Endothelial cell (in vitro differentiated cells): ENCODE data around the gene NPAS1. TPM values are rescaled to one million over a fixed set of nuclear protein-coding genes. Genes with fewer than 3 reads are reported as not detected.
A peak's percentile ranks its signal among the peaks of the same experiment; 100 is the strongest.

ENCODE experiments used
- DNase-seq: peaks from one replicate; pipeline ENCODE4 v3.0.0; 2021; ENCODE audit warnings: low spot score
- H3K27ac Mint-ChIP-seq: one replicate; pipeline ENCODE4 v1.8.0; 2021; ENCODE audit warnings: mixed read lengths, inconsistent platforms; ENCODE audit not compliant: unreplicated experiment
- H3K27me3 Mint-ChIP-seq: one replicate; pipeline ENCODE4 v1.8.0; 2021; ENCODE audit warnings: mild to moderate bottlenecking, moderate library complexity, mixed read lengths, inconsistent platforms; ENCODE audit not compliant: unreplicated experiment
- H3K36me3 Mint-ChIP-seq: one replicate; pipeline ENCODE4 v1.8.0; 2021; ENCODE audit warnings: mild to moderate bottlenecking, low read depth, mixed read lengths, inconsistent platforms; ENCODE audit not compliant: unreplicated experiment
- H3K4me1 Mint-ChIP-seq: one replicate; pipeline ENCODE4 v1.8.0; 2021; ENCODE audit warnings: mild to moderate bottlenecking, mixed read lengths, inconsistent platforms; ENCODE audit not compliant: unreplicated experiment
- H3K4me3 Mint-ChIP-seq: one replicate; pipeline ENCODE4 v1.8.0; 2021; ENCODE audit warnings: mild to moderate bottlenecking, mixed read lengths, inconsistent platforms; ENCODE audit not compliant: unreplicated experiment
- H3K9me3 Mint-ChIP-seq: one replicate; pipeline ENCODE4 v1.8.0; 2021; ENCODE audit warnings: mixed read lengths, inconsistent platforms; ENCODE audit not compliant: unreplicated experiment
- CTCF ChIP-seq: fragments of 200-600 bp; sonication (generic); IDR thresholded peaks from one replicate; pipeline ENCODE4 v1.5.0; 2021; ENCODE audit warnings: antibody characterized with exemption; ENCODE audit not compliant: unreplicated experiment
- total RNA-seq: library from RNA; stranded (reverse); fragmentation: NEBNext Ultra II Directional; extraction: Animal tissue kit (Norgen Biotek cat#: 25700); gene quantifications from one replicate; pipeline ENCODE4 v1.2.1, GENCODE V29; 2021; ENCODE audit not compliant: unreplicated experiment

The NPAS1 gene
- total RNA-seq, 1 donor from 2014 or later = 1.0 TPM

- Mint-ChIP-seq H3K4me3 (peak overlapping the region; percentile 84), H3K27me3 (peaks cover 7% of the 10 kb centered on the region), H3K27ac (peak overlapping the region; percentile 97), H3K36me3 (peaks cover 24% of the 10 kb centered on the region), H3K4me1 (peaks cover 48% of the 10 kb centered on the region), H3K9me3 (no peaks in the 10 kb centered on the region)
- TF ChIP-seq CTCF = peak; percentile 74
- DNase-seq = peak; percentile 82
Measured at GRCh38 chr19:46990991-46991676, 28.5 kb upstream of the NPAS1 start.

DNA sequence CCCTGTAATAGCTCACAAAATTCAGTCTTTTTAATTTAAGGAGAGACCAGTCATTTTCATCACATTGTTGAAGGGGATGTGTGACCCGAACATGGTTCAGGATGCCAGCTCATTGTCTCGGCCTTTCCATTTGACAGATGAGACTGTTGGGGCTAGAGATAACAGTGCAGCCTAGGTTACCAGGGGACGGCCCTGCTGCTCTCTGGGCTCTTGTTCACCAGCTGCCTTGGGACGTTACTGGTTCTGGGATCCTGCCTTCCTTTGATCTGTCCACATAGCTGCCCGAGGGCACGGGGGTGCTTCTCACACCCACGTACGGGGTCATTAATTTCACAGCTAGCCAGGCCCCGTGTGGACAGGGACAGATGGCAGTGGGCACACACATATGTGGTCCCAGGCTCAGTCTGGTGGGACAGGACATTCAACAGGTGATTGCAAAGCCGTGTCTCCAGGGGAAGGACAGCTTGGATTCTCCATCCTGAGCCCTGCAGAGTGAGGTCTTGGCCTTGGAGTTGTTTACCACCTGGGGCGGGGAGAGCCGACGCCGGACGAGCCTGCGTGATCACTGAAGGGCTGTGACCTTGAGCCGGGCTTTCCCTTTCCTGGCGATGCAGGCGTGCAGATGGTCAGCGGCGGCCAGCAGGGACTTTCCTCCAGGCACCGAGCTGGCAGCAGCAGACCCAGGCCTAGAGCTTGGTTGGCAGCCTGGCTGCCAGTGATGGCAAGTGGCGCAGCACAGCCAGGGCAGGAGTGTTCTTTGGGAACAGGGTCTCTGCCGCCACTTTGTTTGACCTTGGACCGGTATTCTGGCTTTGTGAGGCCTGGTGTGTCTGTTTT, 26.7 kb upstream of the NPAS1 start:
- no peaks in the 10 kb centered on the region for H3K9me3 Mint-ChIP-seq
- no peak for DNase-seq
- H3K36me3 Mint-ChIP-seq = peaks cover 29% of the 10 kb centered on the region
- H3K27ac Mint-ChIP-seq = peak overlapping the region; percentile 48
- no peak overlapping the region for H3K4me3 Mint-ChIP-seq
- H3K4me1 Mint-ChIP-seq = peaks cover 46% of the 10 kb centered on the region
- TF ChIP-seq CTCF = no peak
- peaks cover 7% of the 10 kb centered on the region for H3K27me3 Mint-ChIP-seq

GRCh38 chr19:46993622-46994021, 26.0 kb upstream of the NPAS1 start:
- Mint-ChIP-seq H3K4me1 (peaks cover 46% of the 10 kb centered on the region), H3K36me3 (peaks cover 30% of the 10 kb centered on the region)
- no peak for DNase-seq

DNA sequence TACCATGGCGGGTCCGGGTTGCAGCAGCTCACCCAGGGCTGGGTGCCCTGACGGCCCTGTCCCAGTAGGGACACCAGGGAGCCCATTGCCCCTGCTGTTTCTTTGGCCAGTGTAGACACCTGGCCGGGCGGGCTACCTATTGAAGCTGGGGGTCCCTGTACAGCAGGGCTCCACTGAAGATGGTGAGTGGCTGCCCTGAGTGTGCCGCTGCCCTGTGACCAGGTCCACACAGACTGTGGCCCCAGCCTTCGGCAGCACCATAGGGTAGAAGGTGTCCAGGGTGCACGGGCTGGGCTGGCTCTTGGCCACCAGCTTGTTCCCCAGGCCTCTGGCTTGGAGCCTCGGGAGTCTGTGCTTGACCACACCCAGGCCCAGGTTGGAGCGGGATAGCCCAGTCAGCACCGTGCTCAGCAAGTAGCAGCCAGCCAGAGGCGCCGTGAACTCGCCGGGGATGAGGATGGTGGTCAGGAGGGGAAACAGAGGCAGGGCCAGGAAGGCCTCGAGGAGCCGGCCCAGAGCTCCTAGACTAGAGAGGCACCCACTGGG, 25.4 kb upstream of the NPAS1 start:
- DNase-seq = no peak
- TF ChIP-seq CTCF = no peak
- no peak overlapping the region for H3K27ac Mint-ChIP-seq
- peaks cover 7% of the 10 kb centered on the region for H3K27me3 Mint-ChIP-seq
- H3K4me1 Mint-ChIP-seq = peaks cover 41% of the 10 kb centered on the region
- no peak overlapping the region for H3K4me3 Mint-ChIP-seq
- peaks cover 31% of the 10 kb centered on the region for H3K36me3 Mint-ChIP-seq
- H3K9me3 Mint-ChIP-seq = no peaks in the 10 kb centered on the region

More at GRCh38 chr19:46993622-46994021, 26.0 kb upstream of the NPAS1 start:
- peak overlapping the region; percentile 31 for H3K4me3 Mint-ChIP-seq
- no peak for TF ChIP-seq CTCF
- H3K27me3 Mint-ChIP-seq = peaks cover 7% of the 10 kb centered on the region
- no peaks in the 10 kb centered on the region for H3K9me3 Mint-ChIP-seq
- peak overlapping the region; percentile 70 for H3K27ac Mint-ChIP-seq
